HG02678 (cell line): Measurements from ENCODE around the gene BANP.

Source experiments
- ATAC-seq: cut with Tn5 transposase; IDR thresholded peaks from one replicate; pipeline ENCODE4 v1.9.1; 2021; ENCODE audit warnings: mild to moderate bottlenecking, moderate library complexity; ENCODE audit not compliant: unreplicated experiment

Gene BANP

DNA sequence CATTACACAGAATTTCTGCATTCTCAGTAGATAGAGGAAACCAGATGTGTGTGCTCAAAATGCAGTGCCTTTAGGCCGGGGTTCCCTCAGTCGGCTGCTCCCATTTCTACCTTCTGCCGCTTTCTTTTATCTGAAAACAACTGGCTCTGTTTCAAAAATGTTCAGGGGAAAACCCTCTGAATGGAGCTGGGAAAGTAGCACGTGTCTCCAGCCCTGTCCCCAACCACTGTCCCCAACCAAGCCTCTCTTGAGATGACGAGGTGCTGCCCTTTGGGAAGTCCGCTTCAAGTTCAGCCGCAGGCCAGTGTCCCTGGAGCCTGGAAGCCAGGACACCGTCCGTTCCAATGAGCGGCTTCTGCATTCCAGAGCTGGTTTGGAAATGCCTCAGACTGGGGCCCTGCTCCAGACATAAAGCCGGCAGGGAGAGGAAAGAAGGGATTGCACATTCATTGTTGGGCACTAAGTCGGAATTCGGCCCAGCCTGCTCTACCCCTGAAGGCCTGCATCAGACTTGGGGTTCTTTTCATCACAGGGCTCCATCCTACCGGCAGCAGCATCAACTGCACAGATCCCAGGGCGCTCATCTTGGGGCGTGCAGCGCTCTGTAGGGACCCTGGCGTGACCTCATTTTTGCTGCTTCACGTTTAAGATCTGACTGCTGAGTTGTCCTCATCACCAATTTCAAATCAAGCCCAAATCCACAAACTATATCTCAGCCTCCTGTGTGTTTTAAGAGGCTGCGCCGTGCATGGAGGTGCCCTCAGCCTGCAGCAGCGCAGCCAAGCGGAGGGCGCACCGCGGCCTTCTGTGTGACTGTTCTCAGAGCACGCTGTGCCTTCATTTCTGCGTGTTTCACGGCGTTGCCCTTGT, 111.3 kb downstream of the BANP start:
- no peak for ATAC-seq

DNA sequence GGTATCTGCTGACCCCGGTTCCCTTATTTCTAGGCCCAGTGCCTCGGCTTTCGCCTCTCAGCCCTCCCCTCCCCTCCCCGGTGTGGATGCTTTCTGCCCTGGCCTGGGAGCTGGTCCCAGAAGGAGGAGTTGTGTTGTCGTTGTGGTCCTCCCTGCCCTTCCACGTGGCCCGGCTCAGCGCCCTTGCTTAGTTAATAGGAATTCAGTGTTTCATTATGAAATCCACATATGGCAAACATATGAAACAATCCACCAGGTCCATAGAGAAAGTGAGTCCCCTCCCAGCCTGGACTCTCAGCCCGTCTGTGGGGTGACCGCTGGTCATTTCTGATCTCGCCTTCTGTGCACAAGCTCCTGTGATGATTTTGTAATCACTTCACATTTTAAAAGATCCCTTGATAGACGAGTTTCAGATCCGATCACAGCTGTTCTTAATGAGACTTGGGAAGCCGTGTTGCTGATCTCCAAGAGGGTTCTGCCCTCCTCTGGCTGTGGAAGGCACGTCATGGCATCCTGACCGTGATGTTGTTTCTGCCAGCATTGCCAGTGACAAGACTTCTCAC, 112.1 kb downstream of the BANP start:
- ATAC-seq, result no peak

DNA sequence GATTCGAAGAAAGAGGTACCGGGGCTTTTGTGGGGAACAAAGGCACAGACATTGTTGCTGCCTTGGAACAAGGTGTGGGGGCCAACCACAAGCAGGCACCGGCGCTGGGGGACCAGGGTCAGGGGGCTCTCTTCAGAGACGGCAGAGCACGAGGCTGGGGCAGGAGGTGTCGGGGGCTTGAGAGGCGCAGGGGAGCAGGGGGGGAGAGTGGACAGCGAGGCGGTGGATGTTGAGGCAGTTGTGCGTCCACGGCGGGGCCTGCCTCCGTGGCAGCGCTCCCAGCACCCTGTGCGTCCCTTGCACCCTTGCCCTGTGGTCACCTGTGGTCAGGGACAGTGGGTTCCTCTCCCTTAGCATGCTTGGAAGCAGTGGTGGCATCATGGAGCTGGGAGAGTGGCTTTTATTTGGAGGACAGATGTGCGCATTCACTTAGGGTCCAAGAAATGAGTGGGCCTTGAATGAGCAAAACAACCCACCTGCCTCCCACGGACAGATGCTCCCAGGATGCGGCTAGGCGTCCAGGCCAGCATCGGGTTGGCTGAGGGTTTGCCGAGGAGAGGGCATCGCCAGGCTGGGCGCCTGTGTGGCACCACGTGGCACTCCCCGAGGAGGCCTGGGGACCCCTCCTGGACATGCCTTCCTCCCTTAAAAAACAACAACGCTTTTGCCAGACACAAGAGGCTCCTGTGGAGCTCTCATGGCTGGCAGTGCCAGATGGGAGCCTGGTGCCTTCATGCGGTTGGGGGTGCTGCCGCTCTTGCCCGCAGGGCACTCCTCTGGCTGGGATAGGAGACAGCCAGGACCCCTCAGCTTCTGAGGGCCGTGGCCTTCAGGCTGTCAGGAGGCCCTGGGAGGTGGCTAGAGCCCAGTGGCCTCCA, 113.0 kb downstream of the BANP start:
- ATAC-seq, result no peak

DNA sequence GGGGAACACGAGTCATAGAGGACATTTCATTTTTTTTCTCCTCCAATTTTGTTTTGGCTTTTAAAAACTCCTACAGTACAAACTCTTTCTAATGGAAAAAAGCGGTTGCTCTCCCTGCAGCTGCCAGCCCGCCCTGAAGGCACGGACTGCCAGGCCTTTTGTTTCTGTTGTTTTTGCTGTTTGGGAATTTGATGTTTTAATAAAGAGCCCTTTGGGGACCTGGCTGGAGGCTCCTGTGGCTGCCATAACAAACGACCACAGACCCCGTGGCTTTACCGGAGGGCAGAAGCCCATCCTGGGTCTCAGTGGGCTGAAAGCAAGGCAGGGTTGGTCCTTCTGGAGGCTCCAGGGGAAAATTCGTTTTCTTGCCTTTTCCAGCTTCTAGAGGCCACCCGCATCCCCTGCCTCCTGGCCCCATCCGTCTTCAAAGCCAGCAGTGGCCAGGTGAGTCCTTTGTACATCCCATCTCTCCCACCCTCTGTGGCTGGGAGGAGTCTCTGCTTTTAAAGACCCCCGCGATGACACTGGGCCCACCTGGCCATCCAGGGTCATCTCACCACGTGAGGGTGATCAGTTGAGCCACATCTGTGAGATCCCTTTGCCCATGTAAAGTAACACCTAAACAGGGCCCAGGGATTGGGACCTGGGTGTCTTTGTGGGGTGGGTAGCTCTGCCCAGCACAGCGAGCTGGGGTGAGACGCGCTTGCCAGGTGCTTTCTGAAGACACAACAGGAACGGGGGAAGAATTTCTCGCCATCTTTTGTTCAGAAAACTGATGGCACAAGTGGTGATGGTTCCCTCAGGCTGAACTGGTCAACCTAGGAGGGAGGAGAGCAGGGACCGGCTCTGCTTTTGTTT, 113.9 kb downstream of the BANP start:
- ATAC-seq, result no peak

DNA sequence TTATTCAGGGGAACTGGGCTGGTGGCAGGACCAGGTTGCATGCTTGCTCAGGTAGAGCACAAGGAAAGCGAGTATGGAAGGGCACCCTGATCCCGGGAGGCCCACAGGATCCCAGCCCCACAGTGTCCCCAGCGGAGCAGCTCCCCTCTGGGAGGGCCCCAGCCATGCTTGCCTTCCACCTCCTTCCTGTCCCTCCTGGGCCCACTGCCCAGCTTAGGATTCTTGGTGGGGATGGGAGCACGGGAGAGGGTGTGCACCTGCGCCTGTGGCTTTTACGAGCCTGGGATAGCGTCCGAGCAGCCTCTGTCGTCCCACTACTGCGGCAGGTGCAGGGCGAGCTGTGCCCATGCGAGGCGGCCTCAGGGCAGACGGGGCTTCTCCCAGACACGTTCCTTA, 114.5 kb downstream of the BANP start:
- ATAC-seq, result no peak

DNA sequence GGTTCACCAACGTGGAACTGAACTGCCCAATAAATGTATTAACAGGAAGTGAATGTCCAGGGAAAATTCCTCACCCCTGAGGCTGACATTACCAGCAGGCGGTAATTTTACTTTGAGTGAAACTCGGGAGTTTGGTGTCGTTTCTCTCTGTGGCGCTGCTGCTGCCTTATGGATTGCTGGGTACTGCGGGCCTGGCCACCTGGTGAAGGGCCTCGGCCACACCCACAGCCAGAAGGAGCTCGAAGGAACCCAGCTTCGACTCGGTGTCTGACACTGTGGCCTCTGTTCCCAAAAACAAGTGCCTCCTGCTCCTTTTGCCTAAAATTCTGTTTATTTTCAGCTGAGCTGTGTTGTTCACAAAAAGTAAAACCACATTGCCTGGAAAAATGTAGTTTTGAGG, 115.0 kb downstream of the BANP start:
- no peak for ATAC-seq

DNA sequence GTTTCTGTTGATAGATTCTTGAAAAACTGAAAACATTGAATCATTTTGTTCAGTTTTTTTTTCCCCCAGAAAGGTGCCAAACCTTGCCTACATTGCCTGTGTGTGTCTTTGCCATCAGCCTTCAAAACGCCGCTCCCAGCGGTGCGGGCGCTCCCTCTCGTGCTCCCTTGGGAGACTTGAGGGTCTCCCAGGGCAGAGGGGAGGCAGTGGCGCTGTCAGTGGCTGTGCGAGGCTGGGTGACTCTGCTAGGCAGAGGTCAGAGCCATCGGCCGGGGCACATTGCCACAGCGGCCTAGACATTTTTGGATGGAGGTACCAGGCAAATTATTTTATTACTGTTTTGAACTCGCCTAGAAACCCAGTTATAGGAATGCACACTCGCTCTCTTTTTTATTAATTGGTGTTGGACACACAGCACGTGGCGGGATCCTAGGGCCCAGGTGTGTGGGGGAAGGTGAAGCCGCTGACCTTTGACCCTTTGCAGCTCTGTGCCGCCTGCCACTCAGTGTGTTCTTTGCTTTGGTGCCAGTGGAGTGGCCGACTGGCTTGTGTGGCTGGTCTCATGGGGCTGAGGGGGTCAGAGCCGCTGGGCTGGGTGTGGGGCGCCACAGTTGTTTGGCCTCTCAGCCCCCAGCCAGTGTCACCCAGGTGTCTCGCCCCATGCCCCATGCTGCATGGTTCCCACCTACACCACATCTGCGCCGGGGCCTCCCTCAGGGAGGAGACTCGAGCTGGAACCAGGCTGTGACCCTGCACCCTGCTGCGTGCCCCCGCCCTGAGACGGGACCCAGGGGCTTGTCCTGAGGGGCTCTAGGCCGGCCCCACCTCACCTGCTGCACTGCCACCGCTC, 115.7 kb downstream of the BANP start:
- ATAC-seq, result no peak

DNA sequence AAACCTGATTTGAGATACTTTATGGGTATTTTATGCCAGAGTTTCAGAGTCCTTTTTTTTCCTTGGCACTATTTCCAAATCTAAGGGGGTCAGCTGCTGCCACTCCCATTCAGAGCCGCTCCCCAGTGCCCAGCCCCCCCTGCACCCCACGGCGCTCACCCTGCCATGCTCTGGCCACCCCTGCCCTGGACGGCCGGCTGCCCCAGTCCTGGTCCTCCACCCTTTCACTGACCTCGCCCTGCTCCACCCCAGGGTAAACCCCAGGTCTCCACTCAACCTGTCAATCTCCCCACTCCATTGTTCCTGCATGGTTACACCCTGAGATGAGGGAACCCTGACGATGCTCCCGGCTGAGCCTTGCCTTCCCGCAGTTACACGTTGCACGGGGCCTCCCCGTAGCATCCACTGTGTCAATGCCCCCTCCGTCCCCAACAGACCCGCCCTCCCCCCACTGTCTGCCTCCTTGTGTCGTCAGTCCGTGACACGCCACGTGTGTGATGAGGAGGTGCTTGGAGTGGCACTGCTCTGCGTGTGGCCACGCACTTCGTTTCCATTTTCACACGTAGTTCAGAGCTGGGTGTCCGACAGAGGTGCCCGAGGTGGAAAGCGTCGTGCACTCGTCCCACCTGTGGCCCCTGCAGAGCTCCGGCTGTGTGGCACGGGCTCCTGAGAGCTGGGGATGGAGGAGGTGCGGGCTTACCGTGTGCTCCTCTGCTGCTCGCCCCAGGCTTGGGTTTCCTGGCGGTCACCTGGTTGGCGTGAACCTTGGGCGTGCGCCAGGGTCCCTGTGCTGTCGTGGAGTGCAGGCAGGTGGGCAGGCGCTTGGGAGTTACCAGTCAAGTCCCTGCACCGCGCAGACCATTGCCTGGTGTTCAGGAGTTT, 116.5 kb downstream of the BANP start:
- ATAC-seq, result no peak

DNA sequence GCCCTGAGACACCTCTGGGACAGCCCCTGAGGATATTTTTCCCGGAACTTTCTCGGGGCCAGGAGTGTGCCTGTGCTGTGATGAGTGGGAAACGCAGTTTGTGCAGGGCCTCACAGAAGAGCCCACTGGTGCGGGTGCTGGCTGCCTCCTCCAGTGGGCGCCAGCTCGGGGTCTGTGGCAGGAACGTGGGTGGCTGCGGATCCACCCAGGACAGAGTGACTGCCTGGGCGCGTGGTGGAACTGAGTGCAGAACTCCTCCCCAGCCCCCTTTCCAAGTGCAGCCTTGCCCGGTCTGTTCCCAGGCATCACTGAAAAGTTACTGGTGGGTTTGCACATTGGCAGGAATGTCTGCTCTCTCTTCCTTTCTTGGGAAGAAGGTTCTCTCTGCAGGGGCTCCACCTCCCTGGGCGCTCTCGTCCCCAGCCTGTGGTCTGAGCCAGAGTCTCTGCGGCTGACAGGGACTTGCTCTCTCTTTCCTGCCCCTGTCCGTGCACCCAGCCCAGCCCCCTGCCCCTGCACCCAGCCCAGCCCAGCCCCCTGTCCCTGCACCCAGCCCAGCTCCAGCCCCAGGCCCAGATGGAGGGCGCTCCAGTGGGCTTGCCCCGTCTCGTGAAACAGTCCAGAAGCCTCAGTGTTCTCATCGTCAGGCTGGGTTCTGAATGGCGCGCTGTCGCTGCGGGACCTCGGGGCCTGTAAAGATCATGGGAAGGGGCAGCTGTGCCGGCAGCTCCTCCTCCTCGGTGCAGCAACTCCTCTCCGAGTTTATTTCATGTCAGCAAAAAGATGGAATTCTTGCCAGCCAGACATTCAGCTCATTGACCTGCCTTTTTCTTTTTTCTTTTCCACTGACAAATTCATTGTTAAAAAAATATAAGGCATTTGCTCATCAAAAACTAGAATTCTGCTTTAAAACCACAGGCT, 117.5 kb downstream of the BANP start:
- no peak for ATAC-seq

DNA sequence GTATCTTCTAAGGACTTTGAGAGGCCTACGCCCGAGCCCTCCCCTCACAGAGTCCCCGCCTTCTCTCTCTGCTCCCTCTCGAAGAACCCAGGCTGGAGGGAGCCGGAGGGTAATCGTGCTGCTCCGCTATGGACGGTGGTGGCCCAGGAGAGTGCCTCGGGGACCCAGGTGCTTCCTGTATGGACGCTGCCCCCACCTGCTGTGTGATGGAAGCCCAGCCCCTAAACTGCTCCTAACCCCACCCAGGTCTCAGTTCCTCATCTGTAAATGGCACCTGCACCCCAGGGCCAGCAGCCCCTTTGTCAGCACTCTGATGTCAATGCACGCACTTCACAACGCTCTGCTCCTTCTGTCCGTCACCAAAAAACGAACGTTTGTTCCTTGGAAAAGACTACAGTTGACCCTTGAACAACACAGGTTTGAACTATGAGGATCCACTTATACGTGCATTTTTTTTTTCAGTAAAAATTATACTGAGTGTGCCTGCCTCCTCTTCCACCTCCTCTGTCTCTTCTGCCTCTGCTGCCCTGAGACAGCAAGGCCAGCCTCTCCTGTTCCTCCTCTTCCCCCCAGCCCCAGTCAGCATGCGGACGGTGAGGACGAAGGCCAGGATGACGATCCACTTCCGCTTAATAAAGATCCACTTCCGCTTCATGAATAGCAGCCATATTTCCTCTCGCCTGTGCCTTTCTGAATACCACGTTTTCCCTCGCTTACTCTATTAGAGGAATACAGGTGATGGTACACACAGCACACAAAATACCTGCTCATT, 118.3 kb downstream of the BANP start:
- peak; percentile 96 for ATAC-seq

DNA sequence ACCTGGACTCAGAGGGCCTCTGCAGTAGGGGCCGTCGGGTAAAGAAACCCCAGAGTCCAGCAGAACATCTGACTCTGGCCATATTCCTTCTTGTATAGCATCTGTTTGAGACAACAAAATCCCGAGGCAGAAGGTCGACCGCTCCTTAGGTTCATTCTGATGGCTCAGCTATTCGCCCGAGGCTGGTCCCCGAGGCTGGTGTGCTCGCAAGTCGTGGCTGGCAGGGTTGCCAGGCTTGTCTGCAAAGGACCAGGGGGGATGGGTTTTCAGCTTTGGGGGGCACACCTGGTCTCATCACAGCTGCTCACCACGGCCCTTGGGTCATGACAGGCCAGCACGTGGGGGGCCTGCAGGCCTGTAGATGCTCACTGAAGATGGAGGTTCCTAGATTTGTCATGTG, 119.1 kb downstream of the BANP start:
- no peak for ATAC-seq

DNA sequence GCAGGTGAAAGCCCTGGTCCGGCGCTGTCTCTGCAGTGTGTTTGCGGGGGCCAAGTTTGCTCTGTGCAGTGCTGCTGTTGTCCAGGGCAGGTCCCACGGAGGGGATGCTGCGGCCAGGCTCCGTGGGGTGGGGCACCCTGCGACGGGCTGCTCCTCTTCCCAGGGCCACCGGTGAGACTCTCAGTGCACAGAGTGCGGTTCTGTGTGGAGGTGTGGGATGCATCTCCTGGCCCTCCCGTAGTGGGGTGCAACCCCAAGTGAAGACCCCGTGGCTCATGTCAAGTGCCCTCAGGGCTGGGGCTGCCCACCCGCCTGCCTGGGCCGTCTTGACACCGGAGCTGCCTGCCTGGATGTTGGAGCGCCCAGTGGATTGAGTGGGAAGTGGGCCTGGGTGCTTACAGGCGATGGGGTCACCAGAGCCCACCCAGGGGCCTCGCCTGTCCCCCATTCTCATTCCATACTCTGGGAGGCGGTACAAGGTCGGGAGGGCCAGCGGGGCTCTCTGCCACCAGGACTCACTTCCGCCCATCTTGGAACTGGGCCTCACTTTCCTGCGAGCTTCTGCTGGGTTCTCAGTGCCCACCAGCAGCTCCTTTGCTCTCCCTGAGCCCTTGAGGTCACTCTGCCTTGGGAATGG, 119.9 kb downstream of the BANP start:
- ATAC-seq, result no peak

DNA sequence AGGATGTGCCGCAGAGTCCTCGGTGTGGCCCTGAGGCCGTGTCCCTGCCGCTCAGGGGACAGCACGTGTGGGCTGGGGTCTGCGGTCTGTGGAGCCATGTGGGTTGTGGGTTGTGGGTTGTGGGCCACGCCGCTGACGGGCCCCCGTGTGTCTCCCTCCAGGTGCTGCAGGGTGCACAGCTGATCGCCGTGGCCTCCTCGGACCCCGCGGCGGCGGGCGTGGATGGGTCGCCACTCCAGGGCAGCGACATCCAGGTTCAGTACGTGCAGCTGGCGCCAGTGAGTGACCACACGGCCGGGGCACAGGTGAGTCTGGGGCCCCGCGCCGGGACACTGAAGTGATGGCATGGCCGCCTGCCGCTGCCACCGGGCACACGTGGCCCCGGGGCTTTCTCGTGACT, 120.7 kb downstream of the BANP start:
- ATAC-seq, result no peak

DNA sequence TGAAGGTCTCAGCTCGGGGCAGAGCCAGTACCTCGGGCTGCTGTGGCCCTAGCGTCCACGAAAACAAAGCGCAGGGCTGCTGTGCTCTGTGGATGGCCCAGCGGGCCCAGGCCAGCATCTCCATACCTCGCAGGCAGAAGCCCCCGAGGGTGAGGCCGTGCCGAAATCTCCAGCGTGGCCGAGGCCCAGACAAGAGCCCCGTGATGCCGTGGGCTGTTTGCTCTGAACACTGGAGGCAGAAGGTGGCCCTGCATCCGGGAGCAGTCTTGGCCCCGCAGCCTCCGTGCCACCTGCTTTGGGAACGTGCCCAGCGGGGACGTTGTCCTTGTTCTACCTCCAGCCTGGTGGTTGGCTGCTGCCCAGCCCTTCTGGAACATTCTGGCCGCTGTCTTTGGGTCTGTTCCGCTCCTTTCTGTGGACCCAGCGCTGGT, 121.4 kb downstream of the BANP start:
- ATAC-seq, result no peak

DNA sequence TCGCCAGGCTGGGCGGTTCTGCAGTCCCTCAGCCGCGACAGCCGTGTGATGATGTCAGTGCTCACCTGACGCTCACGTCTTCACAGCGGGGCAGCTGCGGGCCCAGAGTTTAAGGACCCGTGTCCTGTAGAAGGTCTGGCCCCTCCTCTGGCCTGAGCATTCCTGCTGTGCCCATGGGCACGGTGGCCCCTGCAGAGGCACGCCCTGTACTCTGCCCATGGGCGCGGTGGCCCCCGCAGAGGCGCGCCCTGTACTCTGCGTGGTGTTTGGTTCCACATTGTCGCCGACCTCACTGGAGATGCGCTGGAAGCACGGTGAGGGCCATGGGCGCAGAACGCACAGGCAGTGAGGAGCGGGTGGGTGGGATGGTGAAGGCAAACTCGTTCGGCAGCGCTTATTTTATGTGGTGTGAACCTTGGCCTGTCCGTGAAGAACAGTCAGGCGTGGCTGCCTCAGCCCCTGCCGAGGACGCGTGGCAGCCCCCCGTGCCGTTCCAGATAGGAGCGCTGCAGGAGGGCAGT, 122.0 kb downstream of the BANP start:
- no peak for ATAC-seq

DNA sequence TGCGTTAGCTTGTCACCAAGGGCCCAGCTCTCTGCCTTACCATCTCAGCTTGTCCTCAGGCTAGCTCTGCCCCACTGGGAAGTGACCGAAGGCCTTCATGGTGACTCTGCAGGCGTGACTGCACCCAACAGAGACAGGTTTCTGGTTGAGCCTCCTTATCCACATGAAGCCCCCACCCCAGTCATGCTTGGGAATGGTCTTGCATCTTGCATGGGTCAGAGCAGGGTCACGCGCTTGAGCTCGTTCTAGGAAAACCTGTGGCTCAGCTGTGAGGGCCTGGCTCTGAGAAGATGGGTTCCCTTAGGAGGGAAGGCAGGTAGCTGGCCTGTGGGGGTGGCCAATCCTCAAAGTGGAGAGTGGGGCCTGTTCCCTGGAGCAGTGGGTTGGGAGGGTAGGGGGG, 122.8 kb downstream of the BANP start:
- no peak for ATAC-seq
